BE2C (cell line): ENCODE data around the gene TP53BP2.

Source experiments
- DNase-seq: peaks from one replicate; pipeline ENCODE4 v3.0.0-alpha.2; 2020
- H3K27me3 ChIP-seq: fragments of 250-450 bp; sonication (Bioruptor Pico); 2 replicates; pipeline ENCODE4 v1.5.1; 2020; ENCODE audit warnings: mild to moderate bottlenecking
- H3K36me3 ChIP-seq: fragments of 250-450 bp; sonication (Bioruptor Pico); 2 replicates; pipeline ENCODE4 v1.5.1; 2020; ENCODE audit warnings: mild to moderate bottlenecking
- H3K4me1 ChIP-seq: fragments of 250-450 bp; sonication (Bioruptor Pico); 2 replicates; pipeline ENCODE4 v1.5.1; 2020
- H3K4me3 ChIP-seq: 2 replicates; pipeline ENCODE4 v1.5.1; 2011; ENCODE audit warnings: low read depth, low read length
- H3K9me3 ChIP-seq: fragments of 250-450 bp; sonication (Bioruptor Pico); 2 replicates; pipeline ENCODE4 v1.5.1; 2020
- TF ChIP-seq, protein P1 (sequence below): IDR thresholded peaks from 2 replicates; pipeline ENCODE4 v1.5.1; 2012; ENCODE audit warnings: mild to moderate bottlenecking, low read depth, low read length

Gene TP53BP2

GRCh38 chr1:223856386-223856785 lies 10.6 kb upstream of the TP53BP2 start:
- Histone ChIP-seq H3K36me3 (no peaks in the 10 kb centered on the region), H3K4me1 (no peaks in the 10 kb centered on the region), H3K27me3 (no peaks in the 10 kb centered on the region), H3K4me3 (no peak overlapping the region), H3K9me3 (no peaks in the 10 kb centered on the region)
- DNase-seq, result no peak
- TF ChIP-seq, protein P1, sequence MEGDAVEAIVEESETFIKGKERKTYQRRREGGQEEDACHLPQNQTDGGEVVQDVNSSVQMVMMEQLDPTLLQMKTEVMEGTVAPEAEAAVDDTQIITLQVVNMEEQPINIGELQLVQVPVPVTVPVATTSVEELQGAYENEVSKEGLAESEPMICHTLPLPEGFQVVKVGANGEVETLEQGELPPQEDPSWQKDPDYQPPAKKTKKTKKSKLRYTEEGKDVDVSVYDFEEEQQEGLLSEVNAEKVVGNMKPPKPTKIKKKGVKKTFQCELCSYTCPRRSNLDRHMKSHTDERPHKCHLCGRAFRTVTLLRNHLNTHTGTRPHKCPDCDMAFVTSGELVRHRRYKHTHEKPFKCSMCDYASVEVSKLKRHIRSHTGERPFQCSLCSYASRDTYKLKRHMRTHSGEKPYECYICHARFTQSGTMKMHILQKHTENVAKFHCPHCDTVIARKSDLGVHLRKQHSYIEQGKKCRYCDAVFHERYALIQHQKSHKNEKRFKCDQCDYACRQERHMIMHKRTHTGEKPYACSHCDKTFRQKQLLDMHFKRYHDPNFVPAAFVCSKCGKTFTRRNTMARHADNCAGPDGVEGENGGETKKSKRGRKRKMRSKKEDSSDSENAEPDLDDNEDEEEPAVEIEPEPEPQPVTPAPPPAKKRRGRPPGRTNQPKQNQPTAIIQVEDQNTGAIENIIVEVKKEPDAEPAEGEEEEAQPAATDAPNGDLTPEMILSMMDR, result no peak

DNA sequence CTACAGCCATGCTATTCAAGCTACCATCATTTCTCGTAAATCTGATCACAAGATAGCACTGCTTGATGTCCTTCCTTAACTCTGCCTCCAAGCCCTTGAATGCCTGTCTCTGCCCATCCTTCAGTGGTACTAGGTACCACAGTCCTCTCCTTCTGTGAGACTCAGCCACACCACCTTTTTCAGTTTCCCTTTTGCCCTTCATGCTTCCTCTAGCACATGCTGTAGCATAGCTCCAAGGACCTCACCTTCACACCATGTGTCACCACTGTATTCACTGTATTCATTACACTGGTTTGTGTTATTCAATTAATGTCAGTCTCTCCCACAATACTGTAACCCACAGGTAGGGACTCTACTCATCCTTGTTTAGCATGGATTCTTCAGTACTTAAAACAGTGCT lies 8.0 kb upstream of the TP53BP2 start:
- TF ChIP-seq, protein P1, result no peak
- no peak for DNase-seq
- H3K4me3 ChIP-seq, result no peak overlapping the region
- no peaks in the 10 kb centered on the region for H3K9me3 ChIP-seq
- no peaks in the 10 kb centered on the region for H3K36me3 ChIP-seq
- no peaks in the 10 kb centered on the region for H3K27me3 ChIP-seq
- H3K4me1 ChIP-seq, result no peaks in the 10 kb centered on the region

DNA sequence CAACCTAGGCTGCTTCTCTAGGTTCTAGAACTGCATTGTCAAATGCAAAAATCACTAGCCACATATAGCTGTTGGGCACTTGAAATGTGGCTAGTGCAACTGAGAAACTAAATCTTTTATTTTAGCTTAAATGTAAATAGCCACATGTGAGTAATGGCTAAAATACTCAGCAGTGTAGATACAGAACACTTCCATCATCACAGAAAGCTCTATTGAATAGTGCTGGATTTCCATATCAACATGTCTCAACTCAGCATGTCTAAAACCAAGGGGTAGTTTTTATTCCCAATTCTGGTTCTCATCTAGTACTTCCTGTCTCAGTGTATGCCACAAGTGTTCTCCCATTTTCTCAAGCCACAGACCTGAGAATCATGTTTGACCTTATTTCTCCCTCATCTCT lies 7.5 kb upstream of the TP53BP2 start:
- H3K4me3 ChIP-seq, result no peak overlapping the region
- H3K27me3 ChIP-seq, result no peaks in the 10 kb centered on the region
- DNase-seq, result no peak
- TF ChIP-seq, protein P1, result no peak
- no peaks in the 10 kb centered on the region for H3K4me1 ChIP-seq
- no peaks in the 10 kb centered on the region for H3K36me3 ChIP-seq
- H3K9me3 ChIP-seq, result no peaks in the 10 kb centered on the region

GRCh38 chr1:223852337-223852736 lies 6.6 kb upstream of the TP53BP2 start:
- TF ChIP-seq, protein P1, result no peak
- Histone ChIP-seq H3K27me3 (no peaks in the 10 kb centered on the region), H3K9me3 (no peaks in the 10 kb centered on the region), H3K4me3 (no peak overlapping the region), H3K4me1 (no peaks in the 10 kb centered on the region), H3K36me3 (no peaks in the 10 kb centered on the region)
- DNase-seq, result no peak

- no peaks in the 10 kb centered on the region for H3K9me3 ChIP-seq
- no peak overlapping the region for H3K4me3 ChIP-seq
- TF ChIP-seq, protein P1, result no peak
- H3K36me3 ChIP-seq, result peaks cover 4% of the 10 kb centered on the region; the same call in 1 of the 2 replicates
- H3K27me3 ChIP-seq, result no peaks in the 10 kb centered on the region
- H3K4me1 ChIP-seq, result no peaks in the 10 kb centered on the region
- no peak for DNase-seq
Observed at GRCh38 chr1:223849352-223850254, 3.9 kb upstream of the TP53BP2 start.

- Histone ChIP-seq H3K4me3 (no peak overlapping the region), H3K36me3 (peaks cover 4% of the 10 kb centered on the region; the same call in 1 of the 2 replicates), H3K9me3 (no peaks in the 10 kb centered on the region), H3K27me3 (no peaks in the 10 kb centered on the region), H3K4me1 (no peaks in the 10 kb centered on the region)
- TF ChIP-seq, protein P1, result no peak
- no peak for DNase-seq
Observed at GRCh38 chr1:223848536-223848935, 2.8 kb upstream of the TP53BP2 start.
